K562 (cell line): ENCODE results near the gene NAPEPLD. TPM values are rescaled to one million over a fixed set of nuclear protein-coding genes. Genes with fewer than 3 reads are reported as not detected.

Experiments
- ASH1L ChIP-seq: fragments of 450-650 bp; IDR thresholded peaks from 2 replicates; pipeline ENCODE4 v1.6.1; 2018; ENCODE audit warnings: borderline replicate concordance, mild to moderate bottlenecking, low read depth; ENCODE audit not compliant: partially characterized antibody
- ATF1 ChIP-seq, 2 experiments: fragments of 450-650 bp in 1 of 2; IDR thresholded peaks; 2 replicates each; pipeline ENCODE4 v1.6.1; 2016; ENCODE audit warnings: missing compliant biosample characterization in 1 of 2, missing genetic modification characterization in 1 of 2
- CBFA2T2 ChIP-seq: fragments of 450-650 bp; conservative IDR thresholded peaks from 2 replicates; pipeline ENCODE4 v1.6.1; 2017; ENCODE audit warnings: mild to moderate bottlenecking
- CREBBP ChIP-seq: IDR thresholded peaks from one replicate; pipeline ENCODE4 v1.6.1; 2012; ENCODE audit warnings: low read depth, mild to moderate bottlenecking, control low read depth, inconsistent platforms, low read length
- GATA2 ChIP-seq: sonication (generic); formaldehyde crosslinking; IDR thresholded peaks from 2 replicates; pipeline ENCODE4 v1.4.0; 2020; ENCODE audit warnings: mild to moderate bottlenecking, missing genetic modification reagents
- HNRNPUL1 ChIP-seq: fragments of 200-400 bp; formaldehyde crosslinking; IDR thresholded peaks from 2 replicates; pipeline ENCODE4 v1.6.1; 2017; ENCODE audit warnings: low read length
- PHB2 ChIP-seq: fragments of 450-650 bp; IDR thresholded peaks from 2 replicates; pipeline ENCODE4 v1.6.1; 2017; ENCODE audit warnings: low read depth
- RAD21 ChIP-seq, 2 experiments: fragments of 250-450 bp in 1 of 2; fragments of 450-650 bp in 1 of 2; sonication (Bioruptor Pico) in 1 of 2; formaldehyde crosslinking in 1 of 2; IDR thresholded peaks in 1 of 2; conservative IDR thresholded peaks in 1 of 2; 2 replicates each; pipeline versions ENCODE4 v1.4.0 to v1.8.0; 2020 to 2022; ENCODE audit warnings: mild to moderate bottlenecking in 2 of 2, moderate library complexity in 1 of 2
- TBL1XR1 ChIP-seq, 2 experiments: IDR thresholded peaks; 2 replicates each; pipeline ENCODE4 v1.6.1; 2012; ENCODE audit warnings: improper control_type of control experiment in 2 of 2, low read length in 2 of 2, mild to moderate bottlenecking in 1 of 2
- ZNF76 ChIP-seq: fragments of 250-450 bp; sonication (Bioruptor Pico); IDR thresholded peaks from 2 replicates; pipeline ENCODE4 v1.4.0; 2020; ENCODE audit warnings: mild to moderate bottlenecking, moderate library complexity, borderline replicate concordance
- polyA plus RNA-seq, 8 experiments: library from polyadenylated mRNA; depleted of rRNA in 4 of 8; stranded (reverse) in 5 of 8; unstranded in 3 of 8; fragments of >200 nt; fragmentation: Nextera tagmentation in 2 of 8; fragmentation: Illumina TruSeq in 1 of 8; extraction: Ambion mirVana in 2 of 8; extraction: Trizol in 1 of 8; gene quantifications; 2 replicates each; pipeline versions ENCODE4 v1.2.1 to v1.2.3, GENCODE V29; 2011 to 2014; ENCODE audit warnings: inconsistent platforms in 1 of 8, missing spikeins in 1 of 8
- total RNA-seq, 7 experiments: library from RNA; depleted of rRNA in 6 of 7; stranded (reverse); fragments of >200 nt in 6 of 7; fragmentation: Illumina TruSeq in 2 of 7; extraction: Trizol in 2 of 7; gene quantifications; 2 replicates each; pipeline versions ENCODE4 v1.2.1 to v1.2.3, GENCODE V29; 2011 to 2021; ENCODE audit warnings: low replicate concordance in 1 of 7
- TF ChIP-seq, protein P1 (sequence below): fragments of 450-650 bp; IDR thresholded peaks from 2 replicates; pipeline ENCODE4 v1.6.1; 2016; ENCODE audit warnings: low read depth
- TF ChIP-seq, protein P2 (sequence below): fragments of 150-350 bp; IDR thresholded peaks from 2 replicates; pipeline ENCODE4 v1.6.1; 2014; ENCODE audit warnings: low read depth, mild to moderate bottlenecking, low read length, borderline replicate concordance
- TF ChIP-seq, protein P3 (sequence below): sonication (generic); formaldehyde crosslinking; IDR thresholded peaks from 2 replicates; pipeline ENCODE4 v1.8.0; 2022; ENCODE audit warnings: mild to moderate bottlenecking, missing genetic modification reagents
- TF ChIP-seq, protein P4 (sequence below): sonication (generic); formaldehyde crosslinking; IDR thresholded peaks from 2 replicates; pipeline ENCODE4 v1.8.0; 2022; ENCODE audit warnings: mild to moderate bottlenecking, missing genetic modification reagents

Gene NAPEPLD
- total and polyA plus RNA-seq, 9 of the 15 experiments (the other 6 are each of a cell fraction or from before 2014, with no cell fraction given) = 3.2 to 11.0 (median 7.5) TPM

DNA sequence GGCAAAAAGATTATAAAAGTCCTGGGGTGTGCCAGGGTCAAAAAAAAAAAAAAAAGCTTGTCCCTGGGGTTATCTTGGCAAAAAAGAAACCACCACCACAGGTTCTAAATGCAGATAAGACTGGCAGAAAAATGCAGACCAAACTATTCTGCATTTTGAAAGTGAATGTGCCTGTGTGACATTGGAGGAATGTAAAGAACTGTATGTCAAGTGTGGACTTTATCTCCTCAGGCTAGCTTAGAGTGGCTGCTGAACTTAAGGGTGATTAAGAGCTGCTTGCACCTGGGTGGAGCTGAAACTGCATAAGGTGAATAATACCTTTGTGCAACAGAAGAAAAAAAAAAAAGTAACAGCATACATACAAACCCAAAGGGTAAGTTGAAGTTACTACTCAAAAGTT lies 1.3 kb upstream of the NAPEPLD start (continued):
- TF ChIP-seq, protein P1, sequence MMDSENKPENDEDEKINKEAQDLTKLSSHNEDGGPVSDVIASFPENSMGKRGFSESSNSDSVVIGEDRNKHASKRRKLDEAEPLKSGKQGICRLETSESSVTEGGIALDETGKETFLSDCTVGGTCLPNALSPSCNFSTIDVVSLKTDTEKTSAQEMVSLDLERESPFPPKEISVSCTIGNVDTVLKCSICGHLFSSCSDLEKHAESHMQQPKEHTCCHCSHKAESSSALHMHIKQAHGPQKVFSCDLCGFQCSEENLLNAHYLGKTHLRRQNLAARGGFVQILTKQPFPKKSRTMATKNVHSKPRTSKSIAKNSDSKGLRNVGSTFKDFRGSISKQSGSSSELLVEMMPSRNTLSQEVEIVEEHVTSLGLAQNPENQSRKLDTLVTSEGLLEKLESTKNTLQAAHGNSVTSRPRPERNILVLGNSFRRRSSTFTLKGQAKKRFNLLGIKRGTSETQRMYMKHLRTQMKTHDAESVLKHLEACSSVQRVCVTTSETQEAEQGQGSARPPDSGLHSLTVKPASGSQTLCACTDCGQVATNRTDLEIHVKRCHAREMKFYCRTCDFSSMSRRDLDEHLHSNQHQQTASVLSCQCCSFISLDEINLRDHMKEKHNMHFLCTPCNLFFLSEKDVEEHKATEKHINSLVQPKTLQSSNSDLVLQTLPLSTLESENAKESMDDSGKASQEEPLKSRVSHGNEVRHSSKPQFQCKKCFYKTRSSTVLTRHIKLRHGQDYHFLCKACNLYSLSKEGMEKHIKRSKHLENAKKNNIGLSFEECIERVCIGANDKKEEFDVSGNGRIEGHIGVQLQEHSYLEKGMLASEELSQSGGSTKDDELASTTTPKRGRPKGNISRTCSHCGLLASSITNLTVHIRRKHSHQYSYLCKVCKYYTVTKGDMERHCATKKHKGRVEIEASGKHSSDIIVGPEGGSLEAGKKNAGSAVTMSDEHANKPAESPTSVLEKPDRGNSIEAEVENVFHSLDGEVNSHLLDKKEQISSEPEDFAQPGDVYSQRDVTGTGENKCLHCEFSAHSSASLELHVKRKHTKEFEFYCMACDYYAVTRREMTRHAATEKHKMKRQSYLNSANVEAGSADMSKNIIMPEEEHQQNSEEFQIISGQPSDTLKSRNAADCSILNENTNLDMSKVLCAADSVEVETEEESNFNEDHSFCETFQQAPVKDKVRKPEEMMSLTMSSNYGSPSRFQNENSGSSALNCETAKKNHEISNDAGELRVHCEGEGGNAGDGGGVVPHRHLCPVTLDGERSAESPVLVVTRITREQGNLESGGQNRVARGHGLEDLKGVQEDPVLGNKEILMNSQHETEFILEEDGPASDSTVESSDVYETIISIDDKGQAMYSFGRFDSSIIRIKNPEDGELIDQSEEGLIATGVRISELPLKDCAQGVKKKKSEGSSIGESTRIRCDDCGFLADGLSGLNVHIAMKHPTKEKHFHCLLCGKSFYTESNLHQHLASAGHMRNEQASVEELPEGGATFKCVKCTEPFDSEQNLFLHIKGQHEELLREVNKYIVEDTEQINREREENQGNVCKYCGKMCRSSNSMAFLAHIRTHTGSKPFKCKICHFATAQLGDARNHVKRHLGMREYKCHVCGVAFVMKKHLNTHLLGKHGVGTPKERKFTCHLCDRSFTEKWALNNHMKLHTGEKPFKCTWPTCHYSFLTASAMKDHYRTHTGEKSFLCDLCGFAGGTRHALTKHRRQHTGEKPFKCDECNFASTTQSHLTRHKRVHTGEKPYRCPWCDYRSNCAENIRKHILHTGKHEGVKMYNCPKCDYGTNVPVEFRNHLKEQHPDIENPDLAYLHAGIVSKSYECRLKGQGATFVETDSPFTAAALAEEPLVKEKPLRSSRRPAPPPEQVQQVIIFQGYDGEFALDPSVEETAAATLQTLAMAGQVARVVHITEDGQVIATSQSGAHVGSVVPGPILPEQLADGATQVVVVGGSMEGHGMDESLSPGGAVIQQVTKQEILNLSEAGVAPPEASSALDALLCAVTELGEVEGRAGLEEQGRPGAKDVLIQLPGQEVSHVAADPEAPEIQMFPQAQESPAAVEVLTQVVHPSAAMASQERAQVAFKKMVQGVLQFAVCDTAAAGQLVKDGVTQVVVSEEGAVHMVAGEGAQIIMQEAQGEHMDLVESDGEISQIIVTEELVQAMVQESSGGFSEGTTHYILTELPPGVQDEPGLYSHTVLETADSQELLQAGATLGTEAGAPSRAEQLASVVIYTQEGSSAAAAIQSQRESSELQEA = no peak
- no peak for TF ChIP-seq CREBBP
- TF ChIP-seq GATA2 (CRISPR knock-in tag) = peak; percentile 46; the same call in 1 of the 2 replicates
- no peak for TF ChIP-seq HNRNPUL1
- peak in 1 of 2 experiments; percentile 59; a peak in 1 of 4 replicates for TF ChIP-seq TBL1XR1 (IDR thresholded peaks at IDR 0.05; ENCODE audit: low read length in 2 of 2)
- TF ChIP-seq PHB2 = peak; percentile 26; the same call in 1 of the 2 replicates
- peak; percentile 90 for TF ChIP-seq CBFA2T2
- TF ChIP-seq, protein P2, sequence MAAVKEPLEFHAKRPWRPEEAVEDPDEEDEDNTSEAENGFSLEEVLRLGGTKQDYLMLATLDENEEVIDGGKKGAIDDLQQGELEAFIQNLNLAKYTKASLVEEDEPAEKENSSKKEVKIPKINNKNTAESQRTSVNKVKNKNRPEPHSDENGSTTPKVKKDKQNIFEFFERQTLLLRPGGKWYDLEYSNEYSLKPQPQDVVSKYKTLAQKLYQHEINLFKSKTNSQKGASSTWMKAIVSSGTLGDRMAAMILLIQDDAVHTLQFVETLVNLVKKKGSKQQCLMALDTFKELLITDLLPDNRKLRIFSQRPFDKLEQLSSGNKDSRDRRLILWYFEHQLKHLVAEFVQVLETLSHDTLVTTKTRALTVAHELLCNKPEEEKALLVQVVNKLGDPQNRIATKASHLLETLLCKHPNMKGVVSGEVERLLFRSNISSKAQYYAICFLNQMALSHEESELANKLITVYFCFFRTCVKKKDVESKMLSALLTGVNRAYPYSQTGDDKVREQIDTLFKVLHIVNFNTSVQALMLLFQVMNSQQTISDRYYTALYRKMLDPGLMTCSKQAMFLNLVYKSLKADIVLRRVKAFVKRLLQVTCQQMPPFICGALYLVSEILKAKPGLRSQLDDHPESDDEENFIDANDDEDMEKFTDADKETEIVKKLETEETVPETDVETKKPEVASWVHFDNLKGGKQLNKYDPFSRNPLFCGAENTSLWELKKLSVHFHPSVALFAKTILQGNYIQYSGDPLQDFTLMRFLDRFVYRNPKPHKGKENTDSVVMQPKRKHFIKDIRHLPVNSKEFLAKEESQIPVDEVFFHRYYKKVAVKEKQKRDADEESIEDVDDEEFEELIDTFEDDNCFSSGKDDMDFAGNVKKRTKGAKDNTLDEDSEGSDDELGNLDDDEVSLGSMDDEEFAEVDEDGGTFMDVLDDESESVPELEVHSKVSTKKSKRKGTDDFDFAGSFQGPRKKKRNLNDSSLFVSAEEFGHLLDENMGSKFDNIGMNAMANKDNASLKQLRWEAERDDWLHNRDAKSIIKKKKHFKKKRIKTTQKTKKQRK = no peak
- no peak for TF ChIP-seq RAD21 (CRISPR knock-in tag; conservative IDR thresholded peaks at IDR 0.05 in 1 of 2, IDR thresholded peaks at IDR 0.05 in 1 of 2)
- TF ChIP-seq ASH1L = no peak
- TF ChIP-seq ZNF76 (CRISPR knock-in tag) = no peak
- TF ChIP-seq, protein P3, sequence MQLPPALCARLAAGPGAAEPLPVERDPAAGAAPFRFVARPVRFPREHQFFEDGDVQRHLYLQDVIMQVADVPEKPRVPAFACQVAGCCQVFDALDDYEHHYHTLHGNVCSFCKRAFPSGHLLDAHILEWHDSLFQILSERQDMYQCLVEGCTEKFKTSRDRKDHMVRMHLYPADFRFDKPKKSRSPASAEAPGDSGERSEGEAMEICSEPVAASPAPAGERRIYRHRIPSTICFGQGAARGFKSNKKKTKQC (CRISPR knock-in tag) = no peak
- TF ChIP-seq, protein P4, sequence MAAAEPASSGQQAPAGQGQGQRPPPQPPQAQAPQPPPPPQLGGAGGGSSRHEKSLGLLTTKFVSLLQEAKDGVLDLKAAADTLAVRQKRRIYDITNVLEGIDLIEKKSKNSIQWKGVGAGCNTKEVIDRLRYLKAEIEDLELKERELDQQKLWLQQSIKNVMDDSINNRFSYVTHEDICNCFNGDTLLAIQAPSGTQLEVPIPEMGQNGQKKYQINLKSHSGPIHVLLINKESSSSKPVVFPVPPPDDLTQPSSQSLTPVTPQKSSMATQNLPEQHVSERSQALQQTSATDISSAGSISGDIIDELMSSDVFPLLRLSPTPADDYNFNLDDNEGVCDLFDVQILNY (CRISPR knock-in tag) = no peak
- no peak for TF ChIP-seq ATF1 (CRISPR knock-in tag; IDR thresholded peaks at IDR 0.05)
- TF ChIP-seq ATF1 (tag; IDR thresholded peaks at IDR 0.05) = no peak
